ENCODE measurements around the gene NFASC. TPM values are rescaled to one million over a fixed set of nuclear protein-coding genes. Genes with fewer than 3 reads are reported as not detected.

Gene NFASC
- total and polyA plus RNA-seq, 2 experiments from 2014 or later: 3.9 to 11.7 TPM

GRCh38 chr1:205009670-205010069, 139.0 kb downstream of the NFASC start:
- Mint-ChIP-seq H3K9me3 (no peaks in the 10 kb centered on the region), H3K4me1 (peaks cover 37% of the 10 kb centered on the region), H3K27ac (no peak overlapping the region), H3K27me3 (ENCODE audit: insufficient read depth, low read depth, poor library complexity) (peaks cover 10% of the 10 kb centered on the region), H3K36me3 (ENCODE audit: low read depth) (no peaks in the 10 kb centered on the region; the same call in 2 of the 3 replicates), H3K4me3 (no peak overlapping the region)
- no peaks in the 10 kb centered on the region for H4K20me1 ChIP-seq (replicated peaks; ENCODE audit: insufficient read depth)
- H2AFZ ChIP-seq: no peak overlapping the region
- no peak for ATAC-seq
- TF ChIP-seq ZNF462 (CRISPR knock-in tag; IDR thresholded peaks at IDR 0.05) (no peak), EZH2 (IDR thresholded peaks at IDR 0.05; ENCODE audit: low read depth, unreplicated experiment) (no peak), CREB1 (CRISPR knock-in tag; IDR thresholded peaks at IDR 0.05; ENCODE audit: low read depth) (no peak), ETS1 (IDR thresholded peaks at IDR 0.05) (no peak)
- H3K9me2 ChIP-seq (ENCODE audit: insufficient read depth): no peaks in the 10 kb centered on the region
- no peaks in the 10 kb centered on the region; the same call in 1 of the 2 replicates for H3F3A ChIP-seq (replicated peaks; ENCODE audit: low read depth)
- H3K4me1 ChIP-seq (ENCODE audit: insufficient read depth): no peaks in the 10 kb centered on the region
- H3K36me3 ChIP-seq (ENCODE audit: insufficient read depth): no peaks in the 10 kb centered on the region
- H3K27me3 ChIP-seq (ENCODE audit: insufficient read depth): no peaks in the 10 kb centered on the region
- DNase-seq (ENCODE audit: low spot score): no peak
- no peaks in the 10 kb centered on the region for H3K79me2 ChIP-seq (replicated peaks; ENCODE audit: insufficient read depth)
- H3K27ac ChIP-seq (ENCODE audit: low read depth): no peak overlapping the region
- H3K4me3 ChIP-seq: no peak overlapping the region
- no peak overlapping the region for H3K4me2 ChIP-seq
